ENCODE data around the gene PALM.

PALM gene

DNA sequence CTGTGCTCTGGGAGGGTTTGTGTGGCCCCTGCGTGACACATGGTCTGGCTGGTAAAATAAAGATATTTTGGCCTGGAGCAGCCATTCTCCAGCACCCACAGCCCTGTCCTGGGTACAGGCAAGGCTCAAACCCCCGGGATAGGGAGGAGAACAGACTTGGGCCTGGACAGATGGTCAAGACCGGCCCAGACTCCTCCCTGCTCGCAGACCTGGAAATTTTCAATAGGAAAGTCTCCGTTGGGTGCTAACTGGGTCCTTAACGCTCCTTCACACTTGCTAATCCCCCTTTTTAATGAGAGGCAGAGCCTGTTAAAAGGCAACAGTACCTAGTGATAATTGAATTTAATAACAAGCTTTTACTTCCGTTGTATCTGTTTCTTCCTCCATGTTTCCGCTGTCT is 2.5 kb downstream of the PALM start:
- no peaks in the 10 kb centered on the region for H3K9me3 ChIP-seq (ENCODE audit: low read length)
- no peak overlapping the region for H3K27ac ChIP-seq (ENCODE audit: low read depth, low read length, poor library complexity, severe bottlenecking)
- no peak overlapping the region for H3K4me2 ChIP-seq (ENCODE audit: low read length)

DNA sequence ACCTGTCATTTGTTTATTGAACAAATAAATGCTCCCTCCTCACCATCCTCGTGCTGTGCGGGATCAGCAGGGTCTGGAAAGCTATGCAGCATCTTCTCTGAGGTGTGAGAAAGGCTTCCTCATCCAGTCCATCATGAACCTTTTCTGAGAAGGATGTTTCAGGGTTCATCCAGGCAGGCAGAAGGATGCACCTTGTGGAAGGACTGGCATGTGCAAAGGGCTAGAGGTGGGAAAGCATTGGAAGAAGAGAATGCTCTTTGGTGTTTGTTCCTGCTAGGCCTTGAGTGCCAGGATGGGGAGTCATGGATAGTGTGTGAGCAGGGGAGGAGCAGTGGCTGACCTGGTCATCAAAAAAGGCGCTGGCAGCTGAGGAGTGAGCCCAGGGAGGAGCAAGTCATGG is 6.6 kb downstream of the PALM start:
- H4K20me1 ChIP-seq (ENCODE audit: insufficient read depth, low read length) = no peaks in the 10 kb centered on the region
- no peaks in the 10 kb centered on the region for H3K4me1 ChIP-seq (ENCODE audit: insufficient read depth, low read length, severe bottlenecking)
- no peak overlapping the region for H3K9ac ChIP-seq (ENCODE audit: low read length)

More for the DNA sequence above, 2.5 kb downstream of the PALM start:
- TF ChIP-seq, protein P1, sequence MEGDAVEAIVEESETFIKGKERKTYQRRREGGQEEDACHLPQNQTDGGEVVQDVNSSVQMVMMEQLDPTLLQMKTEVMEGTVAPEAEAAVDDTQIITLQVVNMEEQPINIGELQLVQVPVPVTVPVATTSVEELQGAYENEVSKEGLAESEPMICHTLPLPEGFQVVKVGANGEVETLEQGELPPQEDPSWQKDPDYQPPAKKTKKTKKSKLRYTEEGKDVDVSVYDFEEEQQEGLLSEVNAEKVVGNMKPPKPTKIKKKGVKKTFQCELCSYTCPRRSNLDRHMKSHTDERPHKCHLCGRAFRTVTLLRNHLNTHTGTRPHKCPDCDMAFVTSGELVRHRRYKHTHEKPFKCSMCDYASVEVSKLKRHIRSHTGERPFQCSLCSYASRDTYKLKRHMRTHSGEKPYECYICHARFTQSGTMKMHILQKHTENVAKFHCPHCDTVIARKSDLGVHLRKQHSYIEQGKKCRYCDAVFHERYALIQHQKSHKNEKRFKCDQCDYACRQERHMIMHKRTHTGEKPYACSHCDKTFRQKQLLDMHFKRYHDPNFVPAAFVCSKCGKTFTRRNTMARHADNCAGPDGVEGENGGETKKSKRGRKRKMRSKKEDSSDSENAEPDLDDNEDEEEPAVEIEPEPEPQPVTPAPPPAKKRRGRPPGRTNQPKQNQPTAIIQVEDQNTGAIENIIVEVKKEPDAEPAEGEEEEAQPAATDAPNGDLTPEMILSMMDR (IDR thresholded peaks at IDR 0.05; ENCODE audit: low read length) = no peak
- no peak for TF ChIP-seq EZH2 (IDR thresholded peaks at IDR 0.05; ENCODE audit: borderline replicate concordance, low read length)
- no peak overlapping the region for H3K4me3 ChIP-seq (ENCODE audit: low read depth, low read length, poor library complexity, severe bottlenecking)
- H3K4me1 ChIP-seq (ENCODE audit: insufficient read depth, low read length, severe bottlenecking) = no peaks in the 10 kb centered on the region
- no peaks in the 10 kb centered on the region for H3K9me2 ChIP-seq (ENCODE audit: low read depth, low read length)
- no peaks in the 10 kb centered on the region for H3K79me2 ChIP-seq (ENCODE audit: insufficient read depth, low read length)
- no peaks in the 10 kb centered on the region for H3K36me3 ChIP-seq (ENCODE audit: insufficient read depth, low read length)
- H3F3A ChIP-seq (ENCODE audit: insufficient read depth, low read length) = no peaks in the 10 kb centered on the region
- H3K27me3 ChIP-seq (ENCODE audit: insufficient read depth, low read length) = peaks cover 14% of the 10 kb centered on the region; the same call in 1 of the 2 replicates
- no peak overlapping the region for H2AFZ ChIP-seq (ENCODE audit: low read length)
- H4K20me1 ChIP-seq (ENCODE audit: insufficient read depth, low read length) = no peaks in the 10 kb centered on the region
- no peak overlapping the region for H3K9ac ChIP-seq (ENCODE audit: low read length)

DNA sequence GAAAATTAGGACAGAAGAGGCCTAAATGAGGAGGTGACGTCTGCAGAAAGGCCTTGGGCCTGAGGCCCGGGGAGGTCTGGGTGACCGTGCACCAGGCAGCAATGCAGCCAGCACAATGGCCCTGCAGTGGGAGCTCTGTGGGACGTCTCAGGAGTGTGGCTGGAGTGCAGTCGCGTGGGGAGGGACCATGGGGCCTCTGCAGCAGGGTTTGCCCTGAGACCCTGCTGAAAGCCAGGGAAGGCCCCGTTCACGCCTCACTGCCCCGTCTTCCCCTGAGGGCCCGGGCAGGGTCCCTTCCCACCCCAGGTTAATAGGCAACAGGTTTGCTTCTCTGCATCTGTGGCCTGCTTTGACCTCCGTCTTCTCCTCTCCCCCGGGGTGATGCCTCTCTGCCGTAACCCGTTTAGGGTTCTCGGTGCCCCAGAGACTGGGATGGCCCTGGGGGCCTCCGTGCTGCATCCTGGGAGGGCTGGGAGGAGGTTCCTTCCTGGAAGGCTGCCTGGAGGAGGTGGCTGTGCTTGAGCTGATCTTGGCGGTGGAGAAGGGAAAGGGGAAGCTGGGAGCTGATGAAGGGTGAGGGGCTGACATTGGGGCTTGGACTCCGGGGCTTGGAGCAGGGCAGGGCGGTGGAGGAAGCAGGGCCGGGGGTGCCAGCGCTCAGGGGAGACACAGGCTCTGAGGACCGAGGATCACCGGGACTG is 9.7 kb downstream of the PALM start:
- Histone ChIP-seq H4K20me1 (ENCODE audit: insufficient read depth, low read length) (no peaks in the 10 kb centered on the region), H3K27me3 (ENCODE audit: insufficient read depth, low read length) (peaks cover 17% of the 10 kb centered on the region; the same call in 1 of the 2 replicates), H3K4me1 (ENCODE audit: insufficient read depth, low read length, severe bottlenecking) (no peaks in the 10 kb centered on the region), H3K9ac (ENCODE audit: low read length) (no peak overlapping the region), H3K9me3 (ENCODE audit: low read length) (no peaks in the 10 kb centered on the region), H3K4me2 (ENCODE audit: low read length) (no peak overlapping the region), H3F3A (ENCODE audit: insufficient read depth, low read length) (no peaks in the 10 kb centered on the region), H3K36me3 (ENCODE audit: insufficient read depth, low read length) (no peaks in the 10 kb centered on the region), H3K4me3 (ENCODE audit: low read depth, low read length, poor library complexity, severe bottlenecking) (no peak overlapping the region), H3K79me2 (ENCODE audit: insufficient read depth, low read length) (no peaks in the 10 kb centered on the region), H3K9me2 (ENCODE audit: low read depth, low read length) (no peaks in the 10 kb centered on the region), H2AFZ (ENCODE audit: low read length) (no peak overlapping the region), H3K27ac (ENCODE audit: low read depth, low read length, poor library complexity, severe bottlenecking) (no peak overlapping the region)
- TF ChIP-seq, protein P1 (IDR thresholded peaks at IDR 0.05; ENCODE audit: low read length) = no peak
- no peak for TF ChIP-seq EZH2 (IDR thresholded peaks at IDR 0.05; ENCODE audit: borderline replicate concordance, low read length)

More for the DNA sequence above, 6.6 kb downstream of the PALM start:
- no peak overlapping the region for H3K4me2 ChIP-seq (ENCODE audit: low read length)
- no peak for TF ChIP-seq EZH2 (IDR thresholded peaks at IDR 0.05; ENCODE audit: borderline replicate concordance, low read length)
- TF ChIP-seq, protein P1 (IDR thresholded peaks at IDR 0.05; ENCODE audit: low read length) = no peak
- no peaks in the 10 kb centered on the region for H3K79me2 ChIP-seq (ENCODE audit: insufficient read depth, low read length)
- peaks cover 21% of the 10 kb centered on the region; the same call in 1 of the 2 replicates for H3K27me3 ChIP-seq (ENCODE audit: insufficient read depth, low read length)
- no peak overlapping the region for H3K27ac ChIP-seq (ENCODE audit: low read depth, low read length, poor library complexity, severe bottlenecking)
- no peaks in the 10 kb centered on the region for H3K36me3 ChIP-seq (ENCODE audit: insufficient read depth, low read length)
- no peaks in the 10 kb centered on the region for H3K9me2 ChIP-seq (ENCODE audit: low read depth, low read length)
- H3K9me3 ChIP-seq (ENCODE audit: low read length) = no peaks in the 10 kb centered on the region
- no peaks in the 10 kb centered on the region for H3F3A ChIP-seq (ENCODE audit: insufficient read depth, low read length)
- H3K4me3 ChIP-seq (ENCODE audit: low read depth, low read length, poor library complexity, severe bottlenecking) = no peak overlapping the region
- no peak overlapping the region for H2AFZ ChIP-seq (ENCODE audit: low read length)

All from OCI-LY1 (cell line).